GM21529 (cell line): ENCODE measurements around the gene BORCS5.

Experiments used
- ATAC-seq: cut with Tn5 transposase; IDR thresholded peaks from one replicate; pipeline ENCODE4 v1.9.1; 2021; ENCODE audit not compliant: unreplicated experiment

The BORCS5 gene

GRCh38 chr12:12353276-12353675, 3.6 kb upstream of the BORCS5 start:
- ATAC-seq, result no peak

- no peak for ATAC-seq
Measured at GRCh38 chr12:12353807-12354206, 3.1 kb upstream of the BORCS5 start.

DNA sequence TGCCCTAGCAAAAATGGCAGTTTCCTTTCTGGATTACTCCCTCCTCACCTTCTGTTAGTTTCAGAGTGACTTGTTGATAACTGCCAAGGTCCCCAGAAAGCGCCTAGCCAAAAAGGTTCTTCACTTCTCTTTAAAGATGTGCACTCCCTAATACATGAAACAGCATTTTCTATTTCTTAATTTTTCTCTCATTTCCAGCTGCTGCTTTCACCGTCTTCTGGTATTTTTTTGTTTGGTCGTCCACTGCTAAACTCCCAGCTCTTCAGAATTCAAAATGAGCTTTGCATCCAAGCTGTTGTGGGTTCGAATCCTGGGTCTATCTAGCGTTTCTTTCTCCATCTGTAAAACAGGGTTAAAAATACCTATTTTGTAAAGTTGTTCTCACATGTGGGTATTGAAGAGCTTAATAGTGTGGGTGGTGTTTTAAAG, 397 bp upstream of the BORCS5 start:
- ATAC-seq, result no peak

GRCh38 chr12:12357719-12358461, 1.0 kb downstream of the BORCS5 start:
- no peak for ATAC-seq

DNA sequence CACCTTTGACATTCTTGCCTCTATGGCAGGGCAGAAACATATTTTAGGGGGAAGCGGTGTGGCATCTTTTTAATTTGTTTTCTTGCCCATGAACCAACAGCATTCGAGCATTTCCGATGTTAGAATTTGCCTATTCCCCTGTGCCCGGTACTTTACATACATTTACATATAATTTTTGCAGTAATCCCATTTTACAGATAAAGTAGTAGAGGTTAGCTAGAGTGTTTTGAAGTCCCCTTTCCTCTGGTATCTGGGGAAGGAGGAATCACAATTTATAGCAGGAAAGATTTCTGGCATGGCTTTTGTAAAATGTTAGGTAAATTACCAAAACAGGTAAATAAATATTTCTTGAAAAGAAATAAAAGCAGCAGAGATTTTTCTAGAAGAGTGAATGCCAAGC, 1.6 kb downstream of the BORCS5 start:
- no peak for ATAC-seq

DNA sequence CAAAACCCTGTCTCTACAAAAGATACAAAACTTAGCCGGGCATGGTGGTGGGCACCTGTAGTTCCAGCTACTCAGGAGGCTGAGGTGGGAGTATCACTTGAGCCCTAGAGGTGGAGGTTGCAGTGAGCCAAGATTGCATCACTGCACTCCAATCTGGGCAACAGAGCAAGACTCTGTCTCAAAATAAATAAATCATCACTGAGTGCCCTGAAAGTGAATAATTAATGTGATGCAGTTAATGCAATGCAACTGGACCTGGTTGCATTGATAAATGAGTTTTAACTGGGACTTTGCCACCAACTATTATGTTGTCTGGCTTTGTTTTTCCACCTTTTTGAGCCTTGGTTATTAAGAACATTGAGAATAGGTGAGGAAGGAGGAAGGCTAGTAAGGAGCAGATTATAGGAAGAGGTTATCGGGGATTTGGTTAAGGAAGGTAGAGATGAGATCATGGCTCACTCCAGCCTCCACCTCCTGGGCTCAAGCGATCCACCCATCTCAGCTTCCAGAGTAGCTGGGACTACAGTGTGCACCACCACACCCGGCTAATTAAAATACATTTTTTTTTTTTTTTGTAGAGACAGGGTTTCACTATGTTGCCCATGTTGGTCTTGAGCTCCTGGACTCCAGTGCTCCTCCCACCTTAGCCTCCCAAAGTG, 8.0 kb downstream of the BORCS5 start:
- no peak for ATAC-seq

- no peak for ATAC-seq
Measured at GRCh38 chr12:12365446-12365802, 8.5 kb downstream of the BORCS5 start.

- no peak for ATAC-seq
Measured at GRCh38 chr12:12365931-12366431, 9.1 kb downstream of the BORCS5 start.

GRCh38 chr12:12366701-12367481, 10.0 kb downstream of the BORCS5 start:
- no peak for ATAC-seq

DNA sequence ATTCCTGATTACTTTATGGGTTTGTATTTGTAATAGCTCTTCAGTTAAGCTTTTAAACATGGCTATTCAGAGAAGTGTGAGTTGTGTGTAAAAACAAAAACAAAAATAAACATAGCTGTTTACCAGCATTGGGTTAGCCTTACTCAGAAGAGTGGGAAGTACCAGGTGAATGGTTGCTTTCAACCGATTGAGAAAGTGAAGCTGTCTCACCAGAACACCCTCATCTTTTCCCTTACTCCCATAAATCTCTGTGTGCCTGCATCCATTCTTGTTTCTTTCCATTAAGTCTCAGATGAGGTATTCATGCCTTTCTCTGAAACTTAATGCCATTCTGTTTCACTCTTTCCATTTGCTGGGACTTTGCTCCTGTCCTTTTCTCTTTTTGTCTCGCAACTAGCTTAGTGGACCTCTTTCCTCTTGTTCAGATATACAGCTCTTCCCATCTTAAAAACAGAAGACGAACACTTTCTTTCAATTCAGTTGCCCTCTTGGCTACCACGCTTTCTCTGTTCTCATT, 10.7 kb downstream of the BORCS5 start:
- ATAC-seq, result no peak

GRCh38 chr12:12372946-12373722, 16.3 kb downstream of the BORCS5 start:
- no peak for ATAC-seq

DNA sequence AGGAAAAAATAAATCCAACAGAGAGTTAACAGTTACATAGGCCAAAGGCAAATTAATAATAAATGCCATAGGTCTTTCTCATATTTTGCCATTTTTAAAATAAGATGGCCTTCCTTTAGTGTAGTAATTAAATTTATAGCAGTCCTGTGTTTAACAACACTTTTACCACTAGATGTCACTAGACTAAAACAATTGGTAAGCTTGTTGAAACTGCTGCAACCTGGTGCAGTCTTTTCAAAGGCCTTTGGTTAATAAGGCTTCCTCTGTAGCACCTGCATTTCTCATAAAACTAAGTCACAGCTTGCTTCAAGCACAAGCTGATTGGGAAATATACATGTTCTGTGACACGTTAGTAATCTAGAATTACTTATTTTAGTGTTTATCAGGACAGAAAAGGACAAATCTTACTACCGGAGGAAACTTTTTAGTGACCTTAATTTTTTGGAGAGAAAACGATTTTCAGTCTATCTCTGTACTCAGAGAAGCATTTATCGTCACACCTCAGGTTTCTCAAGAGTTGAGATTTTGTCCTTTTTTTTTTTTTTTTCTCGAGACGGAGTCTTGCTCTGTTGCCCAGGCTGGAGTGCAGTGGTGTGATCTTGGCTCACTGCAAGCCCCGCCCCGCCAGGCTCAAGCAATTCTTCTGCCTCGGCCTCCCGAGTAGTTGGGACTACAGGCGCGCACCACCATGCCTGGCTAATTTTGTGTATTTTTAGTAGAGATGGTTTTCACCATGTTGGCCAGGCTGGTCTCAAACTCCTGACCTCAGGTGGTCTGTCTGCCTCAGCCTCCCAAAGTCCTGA, 20.0 kb downstream of the BORCS5 start:
- no peak for ATAC-seq

GRCh38 chr12:12378616-12379015, 21.7 kb downstream of the BORCS5 start:
- ATAC-seq, result no peak

GRCh38 chr12:12379831-12380730, 23.2 kb downstream of the BORCS5 start:
- ATAC-seq, result no peak

DNA sequence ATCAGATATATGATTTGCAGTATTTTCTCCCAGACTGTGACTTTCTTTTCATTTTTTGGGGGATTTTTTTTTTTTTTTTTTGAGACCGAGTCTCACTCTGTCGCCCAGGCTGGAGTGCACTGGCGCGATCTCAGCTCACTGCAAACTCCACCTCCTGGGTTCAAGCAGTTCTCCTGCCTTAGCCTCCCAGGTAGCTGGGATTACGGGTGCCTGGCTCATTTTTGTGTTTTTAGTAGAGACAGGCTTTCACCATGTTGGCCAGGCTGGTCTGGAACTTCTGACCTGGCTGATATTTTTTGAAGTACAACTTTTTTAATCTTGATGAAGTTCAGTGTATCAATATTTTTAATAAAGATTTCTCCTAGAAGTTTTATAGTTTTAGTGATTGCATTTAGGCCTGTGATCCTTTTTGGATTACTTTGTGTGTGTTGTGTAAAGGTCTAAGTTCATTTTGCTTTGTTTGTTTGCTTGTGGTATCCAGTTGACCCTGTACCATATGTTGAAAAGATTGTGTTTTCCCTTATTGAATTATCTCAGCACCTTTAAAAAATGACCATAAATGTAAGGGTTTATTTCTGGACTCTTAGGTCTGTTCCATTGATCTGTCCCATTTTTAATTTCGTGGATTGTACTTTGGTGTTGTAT, 24.2 kb downstream of the BORCS5 start:
- no peak for ATAC-seq

DNA sequence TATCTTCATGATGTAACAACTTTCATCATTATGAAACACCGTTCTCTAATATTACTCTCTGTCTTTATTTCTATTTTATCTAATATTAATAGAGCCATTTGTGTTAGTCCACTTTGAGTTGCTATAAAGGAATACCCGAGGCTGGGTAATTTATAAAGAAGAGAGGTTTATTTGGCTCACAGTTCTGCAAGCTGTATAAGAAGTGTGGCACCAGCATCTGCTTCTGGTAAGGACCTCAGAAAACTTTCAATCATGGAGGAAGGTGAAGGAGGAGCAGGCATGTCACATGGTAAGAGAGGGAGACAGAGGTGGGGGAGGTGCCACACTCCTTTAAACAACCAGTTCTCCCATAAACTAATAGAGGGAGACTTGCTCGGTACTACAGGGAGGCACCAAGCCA, 25.1 kb downstream of the BORCS5 start:
- ATAC-seq, result no peak

DNA sequence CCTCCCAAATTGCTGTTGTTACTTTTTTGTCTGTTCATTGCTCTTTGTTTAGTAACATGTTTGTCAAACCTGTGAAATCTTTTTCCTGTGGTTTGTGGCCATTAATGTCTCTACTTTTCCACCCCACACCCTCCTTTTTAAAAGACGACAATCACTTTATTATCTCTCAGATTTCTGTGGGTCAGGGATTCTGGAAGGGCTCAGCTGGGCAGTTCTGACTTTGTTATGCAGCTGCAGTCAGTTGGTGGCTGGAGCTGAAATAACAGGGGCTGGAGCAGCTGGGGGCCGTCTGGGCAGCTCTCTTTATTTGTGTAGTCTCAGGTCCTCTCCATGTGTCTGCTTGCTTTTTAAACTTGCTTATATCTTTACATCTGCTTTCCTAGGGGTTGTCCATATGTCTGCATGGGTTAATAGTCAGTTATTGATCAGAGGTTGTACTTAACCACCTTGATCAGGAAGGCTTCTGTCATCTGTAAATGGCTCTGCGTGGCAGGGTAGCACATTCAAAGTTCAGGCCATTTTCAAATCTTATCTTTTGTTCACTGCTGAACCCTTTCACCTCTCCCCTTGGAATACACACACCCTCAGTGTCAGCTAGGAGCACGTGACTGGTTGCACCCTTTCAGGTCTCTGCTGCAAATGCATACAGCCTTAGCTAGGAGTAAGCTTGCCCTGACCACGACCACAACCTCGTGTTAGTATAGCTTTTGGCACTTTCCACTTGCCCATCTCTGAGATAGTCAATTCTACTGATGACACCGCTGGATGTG, 27.9 kb downstream of the BORCS5 start:
- no peak for ATAC-seq

GRCh38 chr12:12387501-12387900, 30.6 kb downstream of the BORCS5 start:
- ATAC-seq, result no peak
